ENCODE data around the gene PXN.
"Not testable (repeated sequence)": the region's sequence is repeated elsewhere in the genome, so short reads cannot be mapped to it uniquely, and the experiment has no call there.

Gene PXN

GRCh38 chr12:120241561-120242274 lies 23.8 kb downstream of the PXN start:
- DNase-seq (ENCODE audit: low read depth) = no peak

GRCh38 chr12:120240495-120240833 lies 25.1 kb downstream of the PXN start:
- DNase-seq (ENCODE audit: low read depth) = no peak

GRCh38 chr12:120239776-120240494 lies 25.6 kb downstream of the PXN start:
- DNase-seq (ENCODE audit: low read depth) = no peak

- no peak for DNase-seq (ENCODE audit: low read depth)
Measured at GRCh38 chr12:120238839-120239445, 26.6 kb downstream of the PXN start.

- DNase-seq (ENCODE audit: low read depth) = no peak
Measured at GRCh38 chr12:120238217-120238616, 27.3 kb downstream of the PXN start.

GRCh38 chr12:120237360-120238171 lies 28.0 kb downstream of the PXN start:
- DNase-seq (ENCODE audit: low read depth) = no peak

- DNase-seq (ENCODE audit: low read depth) = not testable (repeated sequence)
Measured at GRCh38 chr12:120236809-120237208, 28.7 kb downstream of the PXN start.

GRCh38 chr12:120235369-120236323 lies 29.9 kb downstream of the PXN start:
- DNase-seq (ENCODE audit: low read depth) = no peak

GRCh38 chr12:120234643-120235368 lies 30.7 kb downstream of the PXN start:
- DNase-seq (ENCODE audit: low read depth) = no peak

- peak; percentile 66 for DNase-seq (ENCODE audit: low read depth)
Measured at GRCh38 chr12:120231316-120232011, 34.1 kb downstream of the PXN start.

GRCh38 chr12:120230974-120231315 lies 34.6 kb downstream of the PXN start:
- no peak for DNase-seq (ENCODE audit: low read depth)

- no peak for DNase-seq (ENCODE audit: low read depth)
Measured at GRCh38 chr12:120230326-120230973, 35.1 kb downstream of the PXN start.

- no peak for DNase-seq (ENCODE audit: low read depth)
Measured at GRCh38 chr12:120229487-120230325, 35.8 kb downstream of the PXN start.

GRCh38 chr12:120229071-120229486 lies 36.5 kb downstream of the PXN start:
- no peak for DNase-seq (ENCODE audit: low read depth)

- peak; percentile 82 for DNase-seq (ENCODE audit: low read depth)
Measured at GRCh38 chr12:120228291-120229070, 37.0 kb downstream of the PXN start.

GRCh38 chr12:120228041-120228290 lies 37.6 kb downstream of the PXN start:
- no peak for DNase-seq (ENCODE audit: low read depth)

- DNase-seq (ENCODE audit: low read depth) = no peak
Measured at GRCh38 chr12:120227233-120228040, 38.1 kb downstream of the PXN start.

Measured in stimulated activated CD8-positive, alpha-beta memory T cell treated with anti-CD3 and anti-CD28 coated beads, Interleukin-4, amount 100 ng/mL, for 24 hours (primary cell).